Measurements from ENCODE around the gene TP53TG5.

Gene TP53TG5

DNA sequence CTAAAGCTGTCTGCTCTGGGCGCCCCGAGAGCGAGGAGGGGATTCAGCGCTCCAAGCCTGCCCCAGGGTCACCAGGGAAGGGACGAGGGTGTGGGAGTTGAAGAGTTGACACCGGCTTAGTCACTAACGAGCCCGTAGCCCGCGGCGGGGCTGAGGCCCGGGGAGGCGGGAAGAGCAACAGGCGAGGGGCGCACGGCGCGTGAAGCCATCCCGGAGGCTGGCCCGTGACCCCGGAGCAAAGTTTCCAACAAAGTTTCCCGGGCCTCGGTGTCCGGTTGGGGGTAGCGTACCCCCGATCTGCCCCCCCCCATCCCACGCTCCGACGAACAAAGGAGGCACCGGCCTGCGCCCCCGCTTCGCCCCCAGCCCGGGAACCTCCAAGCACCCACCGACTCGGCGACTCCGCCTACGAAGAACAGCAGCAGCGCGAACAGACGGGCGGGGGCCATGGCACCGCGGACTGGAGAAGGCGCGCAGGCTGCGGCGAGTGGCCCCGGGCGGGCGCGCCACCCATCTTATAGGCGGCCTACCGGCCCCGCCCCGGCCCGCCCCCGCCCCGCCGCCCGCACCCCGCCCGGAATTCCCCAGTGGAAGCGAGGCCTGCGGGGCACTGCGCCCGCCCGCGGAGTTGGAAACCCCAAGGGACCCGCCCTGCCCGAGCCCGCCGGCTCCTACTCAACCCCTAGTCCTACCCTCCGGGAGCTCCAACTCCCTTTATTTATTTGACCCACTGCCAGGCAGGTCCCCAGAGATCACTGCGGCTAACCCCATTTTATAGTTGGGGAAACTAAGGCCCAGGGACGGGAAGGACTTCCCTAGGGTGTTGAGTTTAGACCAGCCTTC lies 30.0 kb downstream of the TP53TG5 start, which contains the start of gene SDC4:
TSS of gene SDC4 (minus strand) at position 489 of the 843 bp plus-strand sequence. CDS start at position 449, 40 bp downstream.
- TF ChIP-seq, protein P1, sequence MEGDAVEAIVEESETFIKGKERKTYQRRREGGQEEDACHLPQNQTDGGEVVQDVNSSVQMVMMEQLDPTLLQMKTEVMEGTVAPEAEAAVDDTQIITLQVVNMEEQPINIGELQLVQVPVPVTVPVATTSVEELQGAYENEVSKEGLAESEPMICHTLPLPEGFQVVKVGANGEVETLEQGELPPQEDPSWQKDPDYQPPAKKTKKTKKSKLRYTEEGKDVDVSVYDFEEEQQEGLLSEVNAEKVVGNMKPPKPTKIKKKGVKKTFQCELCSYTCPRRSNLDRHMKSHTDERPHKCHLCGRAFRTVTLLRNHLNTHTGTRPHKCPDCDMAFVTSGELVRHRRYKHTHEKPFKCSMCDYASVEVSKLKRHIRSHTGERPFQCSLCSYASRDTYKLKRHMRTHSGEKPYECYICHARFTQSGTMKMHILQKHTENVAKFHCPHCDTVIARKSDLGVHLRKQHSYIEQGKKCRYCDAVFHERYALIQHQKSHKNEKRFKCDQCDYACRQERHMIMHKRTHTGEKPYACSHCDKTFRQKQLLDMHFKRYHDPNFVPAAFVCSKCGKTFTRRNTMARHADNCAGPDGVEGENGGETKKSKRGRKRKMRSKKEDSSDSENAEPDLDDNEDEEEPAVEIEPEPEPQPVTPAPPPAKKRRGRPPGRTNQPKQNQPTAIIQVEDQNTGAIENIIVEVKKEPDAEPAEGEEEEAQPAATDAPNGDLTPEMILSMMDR (IDR thresholded peaks at IDR 0.05), result no peak
- no peak within 1 kb of the TSS for H3K4me3 ChIP-seq (ENCODE audit: low read depth in 1 of 2, low read length in 1 of 2)
- no peaks in the 10 kb centered on the region for H3K36me3 ChIP-seq
- H3K27ac ChIP-seq, result no peak within 1 kb of the TSS
- H3K27me3 ChIP-seq, result peaks cover 70% of the 10 kb centered on the region
- H3K9me3 ChIP-seq, result no peaks in the 10 kb centered on the region
- peaks cover 0 to 9% of the 10 kb centered on the region in 2 experiments for H3K4me1 ChIP-seq (ENCODE audit: control insufficient read depth in 1 of 2, insufficient read depth in 1 of 2, low read depth in 1 of 2, low read length in 1 of 2)

DNA sequence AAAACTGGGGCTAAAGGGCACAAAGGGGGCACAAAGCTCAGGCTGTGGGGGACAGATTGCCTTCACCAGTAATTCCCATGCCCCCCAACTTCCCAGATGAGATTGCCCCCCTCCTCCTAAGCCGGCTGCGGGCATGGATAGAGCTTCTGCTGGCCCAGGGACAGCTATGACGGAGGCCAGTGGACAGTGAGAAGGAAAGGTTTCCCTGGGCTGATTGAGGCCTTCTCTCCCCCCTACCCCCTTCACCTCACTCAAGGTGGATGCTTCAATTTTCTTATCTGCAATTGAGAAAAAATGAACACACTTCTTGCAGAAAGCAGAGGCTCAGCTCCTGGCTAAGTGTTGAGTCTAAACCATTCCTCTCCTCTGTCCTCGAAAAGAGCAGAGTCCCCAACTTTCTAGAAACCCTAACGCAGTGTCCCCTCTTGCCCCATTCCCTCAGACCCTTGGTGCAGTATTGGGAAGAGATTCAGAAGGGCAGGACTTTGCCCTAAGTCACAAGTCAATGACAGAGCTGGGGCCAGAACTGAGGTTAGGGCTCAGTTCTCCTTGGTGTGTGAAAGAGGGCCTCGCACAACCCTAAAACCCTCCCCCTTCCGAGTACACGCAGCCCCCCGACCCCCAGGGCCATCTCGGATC lies 30.7 kb downstream of the TP53TG5 start:
- peaks cover 74% of the 10 kb centered on the region for H3K27me3 ChIP-seq
- H3K9me3 ChIP-seq, result no peaks in the 10 kb centered on the region
- TF ChIP-seq, protein P1 (IDR thresholded peaks at IDR 0.05), result no peak
- no peaks in the 10 kb centered on the region for H3K36me3 ChIP-seq
- H3K27ac ChIP-seq, result no peak overlapping the region
- H3K4me1 ChIP-seq (ENCODE audit: control insufficient read depth in 1 of 2, insufficient read depth in 1 of 2, low read depth in 1 of 2, low read length in 1 of 2), result peaks cover 0 to 9% of the 10 kb centered on the region in 2 experiments
- no peak overlapping the region for H3K4me3 ChIP-seq (ENCODE audit: low read depth in 1 of 2, low read length in 1 of 2)

DNA sequence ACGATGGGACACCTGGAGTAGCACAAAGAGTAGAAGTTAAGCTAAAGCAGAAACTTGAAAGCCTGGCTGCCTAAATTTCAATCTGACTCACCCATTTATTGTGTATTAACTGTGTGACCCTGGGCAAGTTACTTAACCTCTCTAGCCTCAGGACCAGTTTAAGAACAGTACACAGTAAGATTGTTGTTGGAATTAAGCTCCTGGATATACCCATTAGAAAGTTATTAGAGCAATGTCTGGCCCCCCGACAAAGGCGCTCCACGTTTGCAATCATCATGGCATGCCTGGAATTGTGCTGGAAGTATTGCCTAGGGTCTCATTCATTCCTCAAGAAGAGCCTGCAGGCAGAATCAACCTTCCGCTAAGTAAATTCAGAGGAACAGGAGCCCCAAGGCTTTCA lies 31.3 kb downstream of the TP53TG5 start:
- Histone ChIP-seq H3K4me1 (ENCODE audit: control insufficient read depth in 1 of 2, insufficient read depth in 1 of 2, low read depth in 1 of 2, low read length in 1 of 2) (peaks cover 0 to 9% of the 10 kb centered on the region in 2 experiments), H3K9me3 (no peaks in the 10 kb centered on the region), H3K27me3 (peaks cover 74% of the 10 kb centered on the region), H3K36me3 (no peaks in the 10 kb centered on the region), H3K27ac (no peak overlapping the region), H3K4me3 (ENCODE audit: low read depth in 1 of 2, low read length in 1 of 2) (no peak overlapping the region)
- TF ChIP-seq, protein P1 (IDR thresholded peaks at IDR 0.05), result no peak

DNA sequence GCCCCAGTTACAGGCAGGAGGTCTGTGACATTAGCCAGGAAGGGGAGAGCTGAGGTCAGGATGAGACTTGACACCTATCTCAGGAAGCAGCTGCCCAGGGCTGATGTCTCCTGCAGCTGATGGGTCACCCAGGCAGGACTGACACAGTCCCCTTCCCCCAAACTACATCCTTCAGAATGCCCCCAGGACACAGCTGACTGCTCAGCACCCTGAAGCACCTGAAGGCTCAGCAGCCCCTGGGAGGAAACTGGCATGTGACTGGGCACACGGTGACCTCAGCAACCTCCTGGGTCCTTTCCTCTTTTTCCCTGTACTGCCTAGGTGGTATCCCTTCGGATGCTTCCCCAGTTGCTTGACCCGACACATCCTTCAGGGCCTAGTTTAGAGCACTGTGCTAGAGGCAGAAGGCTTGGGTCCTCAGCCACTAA lies 31.8 kb downstream of the TP53TG5 start:
- H3K36me3 ChIP-seq, result no peaks in the 10 kb centered on the region
- H3K4me1 ChIP-seq (ENCODE audit: control insufficient read depth in 1 of 2, insufficient read depth in 1 of 2, low read depth in 1 of 2, low read length in 1 of 2), result peaks cover 0 to 9% of the 10 kb centered on the region in 2 experiments
- no peak overlapping the region for H3K27ac ChIP-seq
- no peak overlapping the region for H3K4me3 ChIP-seq (ENCODE audit: low read depth in 1 of 2, low read length in 1 of 2)
- TF ChIP-seq, protein P1 (IDR thresholded peaks at IDR 0.05), result no peak
- peaks cover 74% of the 10 kb centered on the region for H3K27me3 ChIP-seq
- no peaks in the 10 kb centered on the region for H3K9me3 ChIP-seq

DNA sequence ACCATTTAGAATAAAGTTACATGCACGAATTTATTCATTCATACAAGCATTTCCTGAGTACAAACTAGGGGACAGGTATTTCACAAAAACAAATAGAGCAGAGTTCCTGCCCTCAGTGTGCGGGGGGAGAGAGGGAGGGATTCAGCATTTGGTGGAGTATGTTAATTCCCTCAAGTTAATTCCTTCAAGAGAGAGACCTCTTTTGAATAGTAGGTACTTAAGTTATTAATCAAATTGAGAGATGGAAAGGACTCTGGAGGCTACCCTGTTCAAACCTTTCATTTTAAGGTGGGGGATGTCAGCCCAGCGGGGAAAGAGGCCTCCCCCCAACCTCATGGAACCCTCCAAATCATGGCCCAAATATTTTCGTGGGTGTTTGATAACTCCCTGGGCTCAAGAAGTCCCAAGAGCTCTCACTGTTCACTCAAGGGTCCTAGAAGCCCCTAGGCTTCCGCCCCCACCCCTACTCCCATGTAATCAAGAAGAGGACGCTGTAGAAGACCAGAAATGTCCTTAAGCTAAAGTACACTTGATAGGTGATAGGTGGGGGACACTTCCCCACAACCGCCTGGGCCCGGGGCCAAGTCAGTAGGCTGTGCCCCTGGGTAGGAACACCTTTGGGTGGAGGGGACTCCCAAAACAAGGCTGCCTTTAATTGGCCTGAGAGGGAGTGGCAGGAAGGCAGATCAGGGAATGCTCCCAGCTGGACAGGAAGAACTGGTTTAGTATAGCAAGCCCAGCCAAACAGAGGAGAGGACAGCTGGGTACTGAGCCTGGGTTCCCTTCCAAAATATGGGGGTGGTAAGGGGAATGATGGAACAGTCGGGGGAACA lies 32.8 kb downstream of the TP53TG5 start:
- H3K9me3 ChIP-seq, result no peaks in the 10 kb centered on the region
- H3K4me3 ChIP-seq (ENCODE audit: low read depth in 1 of 2, low read length in 1 of 2), result no peak overlapping the region
- H3K36me3 ChIP-seq, result no peaks in the 10 kb centered on the region
- TF ChIP-seq, protein P1 (IDR thresholded peaks at IDR 0.05), result no peak
- H3K4me1 ChIP-seq (ENCODE audit: control insufficient read depth in 1 of 2, insufficient read depth in 1 of 2, low read depth in 1 of 2, low read length in 1 of 2), result peaks cover 0 to 9% of the 10 kb centered on the region in 2 experiments
- peaks cover 70% of the 10 kb centered on the region for H3K27me3 ChIP-seq
- H3K27ac ChIP-seq, result no peak overlapping the region
